IMR-90 (cell line): ENCODE data around the gene TIMM13. TPM values are rescaled to one million over a fixed set of nuclear protein-coding genes. Genes with fewer than 3 reads are reported as not detected.

Experiments used
- USF2 ChIP-seq: fragments of 150-350 bp; IDR thresholded peaks from 2 replicates; pipeline ENCODE4 v1.6.1; 2017; ENCODE audit warnings: mild to moderate bottlenecking, antibody characterized with exemption, low read length, low read depth
- polyA plus RNA-seq, 3 experiments: library from polyadenylated mRNA; depleted of rRNA; stranded (reverse); fragments of >200 nt; gene quantifications; 2 replicates each; pipeline ENCODE4 v1.2.3, GENCODE V29; 2012; ENCODE audit warnings: low replicate concordance in 1 of 3
- total RNA-seq: library from RNA; depleted of rRNA; stranded (reverse); fragments of >200 nt; gene quantifications from 2 replicates; pipeline ENCODE4 v1.2.3, GENCODE V29; 2012

Gene TIMM13
- total and polyA plus RNA-seq, 2 of the 4 experiments (the other 2 are of a cell fraction), result 21.0 to 62.3 TPM

DNA sequence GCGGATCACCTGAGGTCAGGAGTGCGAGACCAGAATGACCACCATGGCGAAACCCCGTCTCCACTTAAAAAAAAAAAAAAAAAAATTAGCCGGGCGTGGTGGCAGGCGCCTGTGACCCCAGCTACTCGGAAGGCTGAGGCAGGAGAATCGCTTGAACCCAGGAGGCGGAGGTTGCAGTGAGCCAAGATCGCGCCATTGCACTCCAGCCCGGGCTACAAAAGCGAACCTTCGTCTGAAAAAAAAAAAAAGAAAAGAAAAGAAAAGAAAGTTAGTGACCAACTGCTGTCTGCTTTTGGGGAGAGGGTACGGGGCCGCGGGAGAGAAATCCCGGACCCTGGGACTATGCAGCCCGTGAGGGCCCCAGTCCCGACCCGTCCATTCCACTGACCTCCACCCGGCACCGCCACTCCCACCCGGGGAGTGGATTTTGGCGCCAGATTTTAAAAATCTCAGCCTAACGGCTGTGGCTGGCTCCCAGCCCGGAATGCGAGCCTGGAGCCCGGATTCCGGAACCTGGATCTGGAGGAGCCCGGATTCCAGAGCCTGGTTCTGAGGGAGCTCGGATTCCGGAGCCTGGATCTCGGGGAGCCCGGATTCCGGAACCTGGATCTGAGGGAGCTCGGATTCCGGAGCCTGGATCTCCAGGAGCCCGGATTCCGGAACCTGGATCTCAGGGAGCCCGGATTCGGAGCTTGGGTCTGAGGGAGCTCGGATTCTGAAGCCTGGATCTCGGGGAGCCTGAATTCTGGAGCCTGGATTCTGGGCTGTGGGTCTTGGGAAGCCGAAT, 35.4 kb upstream of the TIMM13 start (continued):
- TF ChIP-seq USF2, result no peak
